Fibroblast of mammary gland (primary cell): ENCODE measurements around the gene ZNF618.

Experiments used
- DNase-seq: peaks from one replicate; pipeline ENCODE4 v3.0.0-alpha.2; 2010; ENCODE audit warnings: low read depth
- H3K4me3 ChIP-seq: 2 replicates; pipeline ENCODE4 v1.5.1; 2011; ENCODE audit warnings: low read depth, mild to moderate bottlenecking, low read length, moderate library complexity; ENCODE audit not compliant: control insufficient read depth
- TF ChIP-seq, protein P1 (sequence below): conservative IDR thresholded peaks from 2 replicates; pipeline ENCODE4 v1.5.1; 2011; ENCODE audit warnings: low read depth, low read length, inconsistent platforms; ENCODE audit not compliant: control insufficient read depth, insufficient read depth

Gene ZNF618

DNA sequence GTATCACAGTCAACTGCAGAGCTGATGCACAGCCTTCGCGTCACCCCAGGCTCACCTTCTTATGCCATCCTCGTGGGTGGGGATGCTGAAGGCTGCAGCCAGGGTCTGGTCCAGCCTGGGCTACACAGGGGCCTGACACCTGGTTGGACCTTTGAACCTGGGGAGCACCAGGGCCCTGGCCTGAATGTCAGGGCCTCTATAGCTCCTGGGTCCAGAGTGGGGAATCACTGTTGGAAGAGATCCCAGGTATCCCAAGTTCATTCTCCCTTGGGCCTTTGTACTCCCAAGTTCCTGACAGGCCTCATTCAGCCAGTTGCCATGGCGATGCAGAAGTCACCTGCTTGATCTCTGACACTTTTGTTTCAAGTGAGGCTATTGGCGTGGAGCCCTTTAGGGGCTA lies 43.8 kb downstream of the ZNF618 start:
- DNase-seq: no peak
- no peak overlapping the region for H3K4me3 ChIP-seq
- TF ChIP-seq, protein P1, sequence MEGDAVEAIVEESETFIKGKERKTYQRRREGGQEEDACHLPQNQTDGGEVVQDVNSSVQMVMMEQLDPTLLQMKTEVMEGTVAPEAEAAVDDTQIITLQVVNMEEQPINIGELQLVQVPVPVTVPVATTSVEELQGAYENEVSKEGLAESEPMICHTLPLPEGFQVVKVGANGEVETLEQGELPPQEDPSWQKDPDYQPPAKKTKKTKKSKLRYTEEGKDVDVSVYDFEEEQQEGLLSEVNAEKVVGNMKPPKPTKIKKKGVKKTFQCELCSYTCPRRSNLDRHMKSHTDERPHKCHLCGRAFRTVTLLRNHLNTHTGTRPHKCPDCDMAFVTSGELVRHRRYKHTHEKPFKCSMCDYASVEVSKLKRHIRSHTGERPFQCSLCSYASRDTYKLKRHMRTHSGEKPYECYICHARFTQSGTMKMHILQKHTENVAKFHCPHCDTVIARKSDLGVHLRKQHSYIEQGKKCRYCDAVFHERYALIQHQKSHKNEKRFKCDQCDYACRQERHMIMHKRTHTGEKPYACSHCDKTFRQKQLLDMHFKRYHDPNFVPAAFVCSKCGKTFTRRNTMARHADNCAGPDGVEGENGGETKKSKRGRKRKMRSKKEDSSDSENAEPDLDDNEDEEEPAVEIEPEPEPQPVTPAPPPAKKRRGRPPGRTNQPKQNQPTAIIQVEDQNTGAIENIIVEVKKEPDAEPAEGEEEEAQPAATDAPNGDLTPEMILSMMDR: no peak

DNA sequence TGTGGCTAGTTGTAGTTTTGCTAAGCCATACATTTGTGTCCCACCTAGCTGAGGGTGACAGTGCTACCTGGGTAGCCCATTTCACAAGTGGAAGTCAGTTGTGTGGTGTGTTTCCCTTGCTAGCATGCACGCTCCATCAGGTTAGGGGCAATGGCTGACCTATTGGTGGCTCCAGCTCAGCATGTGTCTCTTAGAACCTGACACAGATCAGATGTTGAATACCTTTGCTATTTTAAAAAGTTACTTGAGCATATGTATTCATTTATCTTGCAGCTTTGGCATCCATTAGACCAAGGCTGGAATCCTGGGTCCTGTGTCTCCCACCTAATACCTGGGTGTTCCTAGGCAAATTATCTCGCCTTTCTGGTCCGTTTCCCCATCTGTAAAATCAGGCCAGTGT lies 44.8 kb downstream of the ZNF618 start:
- no peak overlapping the region for H3K4me3 ChIP-seq
- DNase-seq: no peak
- TF ChIP-seq, protein P1: no peak

DNA sequence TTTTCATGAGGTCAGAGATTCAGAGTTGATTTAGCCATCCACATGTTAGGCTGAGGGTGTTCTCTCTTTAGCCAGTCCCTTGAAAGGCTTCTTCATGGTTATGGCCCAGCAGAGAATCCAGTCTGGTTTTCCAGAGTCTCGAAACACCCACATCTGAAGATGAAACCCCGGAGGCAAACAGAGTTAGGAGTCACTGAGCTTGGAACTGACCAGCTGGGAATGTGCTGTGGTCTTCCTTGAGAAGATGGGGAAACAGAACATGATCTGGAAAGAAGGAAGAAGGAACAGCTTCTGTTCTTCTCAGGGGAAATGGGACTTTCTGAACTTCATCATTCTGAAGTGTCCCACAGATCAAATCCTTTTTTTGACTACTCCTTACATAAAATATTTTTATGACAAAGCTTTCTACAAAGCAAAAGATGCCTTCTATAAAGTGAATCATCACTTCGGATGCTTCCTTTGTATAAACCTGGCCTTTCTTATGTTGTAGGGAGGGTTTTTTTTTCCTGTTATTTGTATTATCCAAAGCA lies 45.4 kb downstream of the ZNF618 start:
- no peak for DNase-seq
- H3K4me3 ChIP-seq: no peak overlapping the region
- TF ChIP-seq, protein P1: no peak

DNA sequence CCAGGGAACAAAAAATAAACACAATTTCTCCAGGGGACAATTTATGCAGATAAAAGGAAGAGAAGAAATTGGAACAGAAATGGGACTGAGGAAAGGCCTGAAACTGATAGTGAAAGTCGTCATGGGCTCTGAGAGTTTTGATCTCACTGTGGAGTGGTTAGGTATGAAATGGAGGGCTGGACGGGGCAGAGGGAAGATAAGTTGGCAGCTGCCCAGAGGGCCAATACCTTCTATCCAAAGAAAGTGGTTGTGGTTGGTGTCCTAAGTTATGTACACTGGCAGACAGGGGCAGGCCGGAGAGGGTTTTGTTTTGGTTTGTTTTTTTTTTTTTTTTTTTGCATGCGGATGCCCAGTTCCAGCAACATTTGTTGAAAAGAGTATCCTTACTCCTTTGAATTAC lies 46.1 kb downstream of the ZNF618 start:
- H3K4me3 ChIP-seq: no peak overlapping the region
- no peak for DNase-seq
- TF ChIP-seq, protein P1: no peak

DNA sequence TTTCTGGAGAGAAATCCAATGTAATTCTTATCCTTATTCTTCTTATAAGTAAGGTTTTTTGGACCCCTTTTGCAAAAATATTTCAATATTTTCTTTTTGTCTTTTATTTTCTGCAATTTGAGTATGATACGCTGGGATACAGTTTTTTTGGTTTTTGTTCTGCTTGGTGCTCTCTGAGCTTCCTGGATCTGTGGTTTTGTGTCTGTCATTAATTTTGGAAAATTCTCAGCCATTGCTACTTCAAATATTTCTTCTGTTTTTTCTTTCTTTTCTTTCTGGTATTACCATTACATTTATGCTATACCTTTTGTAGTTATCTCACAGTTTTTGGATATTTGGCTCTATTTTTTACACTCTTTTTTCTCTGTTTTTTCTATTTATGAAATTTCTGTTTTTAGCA lies 50.1 kb downstream of the ZNF618 start:
- TF ChIP-seq, protein P1: no peak
- no peak for DNase-seq

DNA sequence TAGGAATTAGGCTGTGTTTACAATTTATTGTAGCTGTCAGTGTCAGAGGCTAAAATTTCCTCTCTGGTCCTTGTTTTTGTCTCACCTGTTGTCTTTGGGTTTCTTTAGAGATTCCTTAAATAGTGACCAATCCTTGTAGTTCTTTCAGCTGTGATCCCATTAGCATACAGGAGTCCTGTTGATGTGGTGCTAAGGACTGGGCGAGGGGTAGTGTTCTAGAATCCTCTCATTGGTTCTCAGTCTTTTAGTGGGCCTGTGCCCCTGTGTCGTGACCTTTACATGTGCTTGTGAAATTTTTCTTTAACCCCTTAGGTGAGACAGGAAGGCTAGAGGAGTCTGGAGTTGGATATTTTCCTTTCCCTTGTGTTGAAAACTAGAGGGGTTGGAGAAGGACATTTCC lies 51.2 kb downstream of the ZNF618 start:
- TF ChIP-seq, protein P1: no peak
- no peak for DNase-seq
- no peak overlapping the region for H3K4me3 ChIP-seq

More for the DNA sequence above, 50.1 kb downstream of the ZNF618 start:
- H3K4me3 ChIP-seq: no peak overlapping the region

DNA sequence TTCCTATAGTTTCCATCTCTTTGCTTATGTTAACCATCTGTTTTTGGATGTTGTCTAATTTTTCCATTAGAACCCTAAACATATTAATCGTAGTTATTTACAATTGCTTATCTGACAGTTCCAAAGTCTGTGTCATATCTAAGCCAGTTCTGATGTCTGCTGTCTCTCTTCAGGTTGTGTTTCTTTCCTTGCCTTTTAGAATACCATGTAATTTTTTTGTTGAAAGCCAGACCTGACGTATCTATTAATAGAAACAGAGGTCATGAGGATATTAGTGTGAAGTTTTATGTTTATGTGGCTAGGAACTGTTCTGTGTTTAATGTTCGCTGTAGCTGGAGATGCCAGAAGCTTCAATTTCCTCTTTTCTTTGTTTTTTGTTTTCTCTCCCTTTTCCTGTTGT lies 52.2 kb downstream of the ZNF618 start:
- no peak overlapping the region for H3K4me3 ChIP-seq
- TF ChIP-seq, protein P1: no peak

More for the DNA sequence above, 52.2 kb downstream of the ZNF618 start:
- DNase-seq: no peak
